PFSK-1 (cell line): ENCODE measurements around the gene RGS18.

Experiments used
- POLR2AphosphoS5 ChIP-seq: IDR thresholded peaks from 2 replicates; pipeline ENCODE4 v1.6.1; 2012; ENCODE audit warnings: low read depth, mild to moderate bottlenecking, control low read depth, low read length, moderate library complexity
- REST ChIP-seq, 2 experiments: IDR thresholded peaks; 2 replicates each; pipeline versions ENCODE4 v1.6.1 to v1.8.0; 2011 to 2012; ENCODE audit warnings: low read depth in 2 of 2, low read length in 2 of 2, control low read depth in 1 of 2, inconsistent platforms in 1 of 2, mild to moderate bottlenecking in 1 of 2, moderate library complexity in 1 of 2; ENCODE audit not compliant: insufficient read depth in 1 of 2
- SIN3A ChIP-seq: IDR thresholded peaks from 2 replicates; pipeline ENCODE4 v1.6.1; 2012; ENCODE audit warnings: mild to moderate bottlenecking, low read length, moderate library complexity, borderline replicate concordance; ENCODE audit not compliant: insufficient read depth

- no peak for TF ChIP-seq REST (IDR thresholded peaks at IDR 0.05; ENCODE audit: insufficient read depth in 1 of 2, low read depth in 2 of 2, low read length in 2 of 2)
- TF ChIP-seq POLR2AphosphoS5 = no peak
- TF ChIP-seq SIN3A = no peak
Observed at GRCh38 chr1:192119701-192120100, 38.6 kb upstream of the RGS18 start.
